H9 (cell line): Measurements from ENCODE around the gene ECE2. TPM values are rescaled to one million over a fixed set of nuclear protein-coding genes. Genes with fewer than 3 reads are reported as not detected.

Experiments
- DNase-seq: peaks from one replicate; pipeline ENCODE4 v3.0.0-alpha.2; 2017
- H2AFZ ChIP-seq: one replicate; pipeline ENCODE4 v1.6.1; 2013; ENCODE audit warnings: mild to moderate bottlenecking, low read length, control low read depth, moderate library complexity
- H2AK5ac ChIP-seq: 2 replicates; pipeline ENCODE4 v1.6.1; 2013; ENCODE audit warnings: low read length, control low read depth, mixed read lengths; ENCODE audit not compliant: insufficient read length
- H2BK120ac ChIP-seq: one replicate; pipeline ENCODE4 v1.6.1; 2013; ENCODE audit warnings: low read depth, mild to moderate bottlenecking, low read length, control low read depth, inconsistent platforms; ENCODE audit not compliant: poor library complexity, severe bottlenecking
- H2BK12ac ChIP-seq: 2 replicates; pipeline ENCODE4 v1.6.1; 2013; ENCODE audit warnings: low read length, control low read depth, mixed read lengths, low read depth; ENCODE audit not compliant: insufficient read length
- H2BK15ac ChIP-seq: 2 replicates; pipeline ENCODE4 v1.6.1; 2013; ENCODE audit warnings: low read depth, low read length, control low read depth
- H2BK20ac ChIP-seq: one replicate; pipeline ENCODE4 v1.6.1; 2013; ENCODE audit warnings: low read depth, mild to moderate bottlenecking, low read length, control low read depth, inconsistent platforms; ENCODE audit not compliant: poor library complexity, severe bottlenecking
- H2BK5ac ChIP-seq: 2 replicates; pipeline ENCODE4 v1.6.1; 2013; ENCODE audit warnings: low read length, control low read depth, mixed read lengths; ENCODE audit not compliant: insufficient read length
- H3K14ac ChIP-seq: 2 replicates; pipeline ENCODE4 v1.6.1; 2013; ENCODE audit warnings: low read length, control low read depth; ENCODE audit not compliant: insufficient read depth
- H3K18ac ChIP-seq: 2 replicates; pipeline ENCODE4 v1.6.1; 2013; ENCODE audit warnings: low read depth, mild to moderate bottlenecking, mixed read lengths, low read length, control low read depth; ENCODE audit not compliant: insufficient read length
- H3K23ac ChIP-seq: 2 replicates; pipeline ENCODE4 v1.6.1; 2013; ENCODE audit warnings: low read length, control low read depth, mixed read lengths, low read depth; ENCODE audit not compliant: insufficient read length
- H3K23me2 ChIP-seq: 2 replicates; pipeline ENCODE4 v1.6.1; 2013; ENCODE audit warnings: low read depth, mild to moderate bottlenecking, mixed read lengths, low read length, control low read depth; ENCODE audit not compliant: insufficient read length, poor library complexity, severe bottlenecking
- H3K27ac ChIP-seq: 2 replicates; pipeline ENCODE4 v1.5.1; 2013; ENCODE audit warnings: low read length, control low read depth, mixed read lengths, low read depth; ENCODE audit not compliant: insufficient read length
- H3K27me3 ChIP-seq: 2 replicates; pipeline ENCODE4 v1.6.1; 2013; ENCODE audit warnings: low read length, control low read depth, inconsistent platforms; ENCODE audit not compliant: insufficient read depth
- H3K4ac ChIP-seq: 2 replicates; pipeline ENCODE4 v1.6.1; 2013; ENCODE audit warnings: low read depth, mild to moderate bottlenecking, control low read depth, inconsistent platforms, low read length, moderate library complexity
- H3K4me1 ChIP-seq: 2 replicates; pipeline ENCODE4 v1.6.1; 2013; ENCODE audit warnings: low read length, control low read depth, inconsistent platforms; ENCODE audit not compliant: insufficient read depth
- H3K4me2 ChIP-seq: 2 replicates; pipeline ENCODE4 v1.6.1; 2013; ENCODE audit warnings: low read length, control low read depth, mixed read lengths; ENCODE audit not compliant: insufficient read length, insufficient read depth
- H3K56ac ChIP-seq: 2 replicates; pipeline ENCODE4 v1.6.1; 2013; ENCODE audit warnings: low read depth, mild to moderate bottlenecking, mixed read lengths, low read length, control low read depth; ENCODE audit not compliant: insufficient read length
- H3K79me1 ChIP-seq: 2 replicates; pipeline ENCODE4 v1.6.1; 2013; ENCODE audit warnings: low read depth, mild to moderate bottlenecking, moderate library complexity, low read length, control low read depth, inconsistent platforms; ENCODE audit not compliant: insufficient read depth, poor library complexity, severe bottlenecking
- H3K79me2 ChIP-seq: 2 replicates; pipeline ENCODE4 v1.6.1; 2013; ENCODE audit warnings: low read length, control low read depth, inconsistent platforms; ENCODE audit not compliant: insufficient read depth
- H3K9ac ChIP-seq: 2 replicates; pipeline ENCODE4 v1.6.1; 2013; ENCODE audit warnings: low read length, control low read depth, mixed read lengths; ENCODE audit not compliant: insufficient read length; ENCODE audit errors: extremely low read depth
- H3K9me3 ChIP-seq: one replicate; pipeline ENCODE4 v1.6.1; 2013; ENCODE audit warnings: low read depth, low read length, inconsistent platforms; ENCODE audit not compliant: control insufficient read depth
- H3T11ph ChIP-seq: one replicate; pipeline ENCODE4 v1.6.1; 2013; ENCODE audit warnings: mild to moderate bottlenecking, low read length, control low read depth, inconsistent platforms
- H4K20me1 ChIP-seq: one replicate; pipeline ENCODE4 v1.6.1; 2013; ENCODE audit not compliant: control insufficient read depth, insufficient read length, insufficient read depth
- H4K5ac ChIP-seq: 2 replicates; pipeline ENCODE4 v1.6.1; 2013; ENCODE audit warnings: low read depth, mild to moderate bottlenecking, mixed read lengths, low read length, control low read depth; ENCODE audit not compliant: insufficient read length
- H4K8ac ChIP-seq: replicated peaks from 2 replicates; pipeline ENCODE4 v1.6.1; 2013; ENCODE audit warnings: low read length, control low read depth, mixed read lengths, low read depth; ENCODE audit not compliant: insufficient read length
- H4K91ac ChIP-seq: 2 replicates; pipeline ENCODE4 v1.6.1; 2013; ENCODE audit warnings: low read depth, mild to moderate bottlenecking, moderate library complexity, mixed read lengths, low read length, control low read depth; ENCODE audit not compliant: insufficient read length
- H3K27ac Mint-ChIP-seq, 3 experiments: 2 replicates in 2 of 3; 3 replicates in 1 of 3; pipeline ENCODE4 v1.8.0; 2020 to 2021; ENCODE audit warnings: mixed read lengths in 3 of 3, mild to moderate bottlenecking in 1 of 3, moderate library complexity in 1 of 3
- H3K27me3 Mint-ChIP-seq: 2 replicates; pipeline ENCODE4 v1.8.0; 2021; ENCODE audit warnings: low read depth, mild to moderate bottlenecking, moderate library complexity, mixed read lengths
- H3K36me3 Mint-ChIP-seq, 3 experiments: 2 replicates in 2 of 3; 3 replicates in 1 of 3; pipeline ENCODE4 v1.8.0; 2020 to 2021; ENCODE audit warnings: low read depth in 3 of 3, mixed read lengths in 3 of 3; ENCODE audit not compliant: insufficient read depth in 1 of 3
- H3K4me1 Mint-ChIP-seq, 2 experiments: 2 replicates each; pipeline ENCODE4 v1.8.0; 2020; ENCODE audit warnings: mixed read lengths in 2 of 2
- H3K4me3 Mint-ChIP-seq, 2 experiments: 2 replicates in 1 of 2; 3 replicates in 1 of 2; pipeline ENCODE4 v1.8.0; 2020 to 2021; ENCODE audit warnings: mild to moderate bottlenecking in 2 of 2, mixed read lengths in 2 of 2, moderate library complexity in 1 of 2
- H3K9me3 Mint-ChIP-seq, 2 experiments: 2 replicates in 1 of 2; 3 replicates in 1 of 2; pipeline ENCODE4 v1.8.0; 2020; ENCODE audit warnings: mild to moderate bottlenecking in 2 of 2, mixed read lengths in 2 of 2, moderate library complexity in 1 of 2
- WGBS: extraction: QIAGEN DNeasy Blood & Tissue Kit; methylation state at CpG from one replicate; pipeline ENCODE4 v1.1.7; 2013; ENCODE audit warnings: missing lambda C conversion rate, low lambda C conversion rate, mixed read lengths; ENCODE audit not compliant: insufficient read length; ENCODE audit errors: extremely low coverage; 5-methylcytosine and 5-hydroxymethylcytosine counted together
- total RNA-seq: library from RNA; stranded (reverse); gene quantifications from 2 replicates; pipeline ENCODE4 v1.2.1, GENCODE V29; 2021
- TF ChIP-seq, protein P1 (sequence below): fragments of 200-600 bp; sonication (generic); conservative IDR thresholded peaks from 3 replicates; pipeline ENCODE4 v1.8.0; 2021; ENCODE audit warnings: antibody characterized with exemption, mild to moderate bottlenecking

Gene ECE2
- total RNA-seq, 1 experiment from 2014 or later = not detected

- DNase-seq = no peak
- Histone ChIP-seq H2AK5ac (no peak overlapping the region), H3K79me1 (peaks cover 6% of the 10 kb centered on the region), H3K79me2 (peaks cover 42% of the 10 kb centered on the region), H3K9me3 (no peaks in the 10 kb centered on the region), H3K9ac (peak overlapping the region; percentile 85), H3K27ac (no peak overlapping the region), H2BK5ac (no peak overlapping the region), H3K23me2 (peaks cover 10% of the 10 kb centered on the region), H3K18ac (no peak overlapping the region), H3K14ac (no peak overlapping the region), H4K91ac (no peak overlapping the region), H3K23ac (no peak overlapping the region), H4K8ac (no peak overlapping the region), H3K4me1 (peaks cover 8% of the 10 kb centered on the region; the same call in 1 of the 2 replicates), H2BK15ac (no peak overlapping the region), H4K5ac (no peak overlapping the region), H3K56ac (no peak overlapping the region), H3K27me3 (no peaks in the 10 kb centered on the region), H3K4ac (no peak overlapping the region), H2BK12ac (no peak overlapping the region), H2AFZ (no peak overlapping the region), H2BK120ac (no peak overlapping the region), H3T11ph (no peak overlapping the region), H2BK20ac (no peak overlapping the region), H4K20me1 (no peaks in the 10 kb centered on the region), H3K4me2 (peak overlapping the region; percentile 97)
- Mint-ChIP-seq H3K9me3 (no peaks in the 10 kb centered on the region), H3K4me3 (peak overlapping the region; percentile 87 to 93), H3K4me1 (peaks cover 26 to 27% of the 10 kb centered on the region in 2 experiments), H3K27me3 (no peaks in the 10 kb centered on the region), H3K36me3 (peaks cover 29 to 52% (median 38%) of the 10 kb centered on the region in 3 experiments; a peak in 6 of 7 replicates), H3K27ac (peak overlapping the region in 2 of 3 experiments; percentile 21 to 68; a peak in 4 of 7 replicates)
- TF ChIP-seq, protein P1, sequence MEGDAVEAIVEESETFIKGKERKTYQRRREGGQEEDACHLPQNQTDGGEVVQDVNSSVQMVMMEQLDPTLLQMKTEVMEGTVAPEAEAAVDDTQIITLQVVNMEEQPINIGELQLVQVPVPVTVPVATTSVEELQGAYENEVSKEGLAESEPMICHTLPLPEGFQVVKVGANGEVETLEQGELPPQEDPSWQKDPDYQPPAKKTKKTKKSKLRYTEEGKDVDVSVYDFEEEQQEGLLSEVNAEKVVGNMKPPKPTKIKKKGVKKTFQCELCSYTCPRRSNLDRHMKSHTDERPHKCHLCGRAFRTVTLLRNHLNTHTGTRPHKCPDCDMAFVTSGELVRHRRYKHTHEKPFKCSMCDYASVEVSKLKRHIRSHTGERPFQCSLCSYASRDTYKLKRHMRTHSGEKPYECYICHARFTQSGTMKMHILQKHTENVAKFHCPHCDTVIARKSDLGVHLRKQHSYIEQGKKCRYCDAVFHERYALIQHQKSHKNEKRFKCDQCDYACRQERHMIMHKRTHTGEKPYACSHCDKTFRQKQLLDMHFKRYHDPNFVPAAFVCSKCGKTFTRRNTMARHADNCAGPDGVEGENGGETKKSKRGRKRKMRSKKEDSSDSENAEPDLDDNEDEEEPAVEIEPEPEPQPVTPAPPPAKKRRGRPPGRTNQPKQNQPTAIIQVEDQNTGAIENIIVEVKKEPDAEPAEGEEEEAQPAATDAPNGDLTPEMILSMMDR = no peak
- WGBS = no CpG with 5 or more reads among the region's 16 CpGs
These were observed 40.2 kb downstream of the ECE2 start for GRCh38 chr3:184315871-184316661.
